GM15510 (cell line): Measurements from ENCODE around the gene NCBP1.
A peak's percentile ranks its signal among the peaks of the same experiment; 100 is the strongest.

Experiments used
- POLR2A ChIP-seq: IDR thresholded peaks from 3 replicates; pipeline ENCODE4 v1.6.1; 2011; ENCODE audit warnings: borderline replicate concordance; ENCODE audit not compliant: insufficient read length; ENCODE audit errors: extremely low read depth

Gene NCBP1, protein sequence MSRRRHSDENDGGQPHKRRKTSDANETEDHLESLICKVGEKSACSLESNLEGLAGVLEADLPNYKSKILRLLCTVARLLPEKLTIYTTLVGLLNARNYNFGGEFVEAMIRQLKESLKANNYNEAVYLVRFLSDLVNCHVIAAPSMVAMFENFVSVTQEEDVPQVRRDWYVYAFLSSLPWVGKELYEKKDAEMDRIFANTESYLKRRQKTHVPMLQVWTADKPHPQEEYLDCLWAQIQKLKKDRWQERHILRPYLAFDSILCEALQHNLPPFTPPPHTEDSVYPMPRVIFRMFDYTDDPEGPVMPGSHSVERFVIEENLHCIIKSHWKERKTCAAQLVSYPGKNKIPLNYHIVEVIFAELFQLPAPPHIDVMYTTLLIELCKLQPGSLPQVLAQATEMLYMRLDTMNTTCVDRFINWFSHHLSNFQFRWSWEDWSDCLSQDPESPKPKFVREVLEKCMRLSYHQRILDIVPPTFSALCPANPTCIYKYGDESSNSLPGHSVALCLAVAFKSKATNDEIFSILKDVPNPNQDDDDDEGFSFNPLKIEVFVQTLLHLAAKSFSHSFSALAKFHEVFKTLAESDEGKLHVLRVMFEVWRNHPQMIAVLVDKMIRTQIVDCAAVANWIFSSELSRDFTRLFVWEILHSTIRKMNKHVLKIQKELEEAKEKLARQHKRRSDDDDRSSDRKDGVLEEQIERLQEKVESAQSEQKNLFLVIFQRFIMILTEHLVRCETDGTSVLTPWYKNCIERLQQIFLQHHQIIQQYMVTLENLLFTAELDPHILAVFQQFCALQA

DNA sequence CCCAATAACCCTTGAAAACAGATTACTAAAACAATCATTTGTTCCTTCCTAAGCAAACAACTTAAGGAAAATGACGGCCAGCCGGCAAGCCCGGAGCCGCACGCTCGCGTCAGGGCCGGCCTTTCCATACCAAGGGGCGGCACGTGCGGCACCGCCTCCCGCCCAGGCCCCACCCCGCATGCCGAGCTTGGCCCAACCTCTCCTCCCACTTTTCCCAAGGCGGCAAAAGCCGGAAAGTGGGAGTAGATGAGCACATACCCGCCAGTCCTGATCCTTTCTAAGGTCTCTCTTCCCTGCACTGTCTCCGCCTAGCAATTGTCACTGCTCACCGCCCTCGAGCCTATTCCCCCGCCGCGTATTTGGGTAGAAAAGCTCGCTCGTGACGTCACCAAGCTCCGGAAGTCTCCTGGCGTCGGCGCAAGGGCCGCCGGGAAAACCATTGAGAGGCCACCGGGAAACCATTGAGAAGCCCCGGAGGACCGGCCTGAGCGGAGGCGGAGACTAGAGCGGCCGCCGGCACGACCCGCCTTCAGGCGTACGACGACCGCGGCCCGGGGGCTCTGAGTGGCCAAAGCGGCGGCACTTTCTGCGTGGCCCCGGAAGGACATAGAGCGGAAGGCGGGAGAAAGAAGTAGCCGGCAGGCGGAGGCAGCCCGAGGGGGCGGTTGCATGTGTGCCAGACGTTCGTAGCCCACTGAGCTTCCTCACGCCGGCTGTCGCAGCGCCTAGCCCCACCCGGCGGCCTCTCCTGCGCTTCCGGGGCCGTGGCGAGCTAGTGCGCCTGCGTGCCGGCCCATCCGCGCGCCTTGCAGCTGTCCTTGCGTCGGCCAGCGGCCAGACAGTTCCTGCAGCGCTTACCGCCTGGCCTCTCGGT lies at the start of gene NCBP1, which contains the start of gene TSTD2:
TSS of gene NCBP1 (plus strand) at position 837 of the 874 bp plus-strand sequence. CDS start 61 bp downstream, outside the sequence.
TSS of gene TSTD2 (minus strand) at position 384 of the 874 bp plus-strand sequence. CDS start 5,806 bp downstream, outside the sequence.
- TF ChIP-seq POLR2A, result peak; percentile 93

DNA sequence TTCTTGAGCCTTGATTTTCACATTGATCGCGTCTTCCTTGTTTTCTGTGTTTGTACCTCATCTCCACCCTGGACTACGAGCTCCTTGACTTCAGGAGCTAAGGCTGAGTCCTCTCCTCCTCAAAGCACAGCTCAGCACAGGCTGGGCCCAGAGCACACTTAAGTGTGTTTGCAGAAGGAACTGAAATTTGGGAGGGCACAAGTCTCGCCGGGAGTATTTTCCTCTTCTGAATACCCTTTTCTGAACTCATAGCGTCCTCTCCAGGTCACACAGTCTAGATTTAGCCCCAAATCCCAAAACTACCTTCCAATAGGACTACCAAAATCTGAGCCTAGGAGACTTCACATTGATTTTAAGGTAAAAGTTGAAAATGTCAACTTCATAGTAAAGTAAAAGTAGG lies 42.1 kb upstream of the NCBP1 start:
- TF ChIP-seq POLR2A, result no peak

DNA sequence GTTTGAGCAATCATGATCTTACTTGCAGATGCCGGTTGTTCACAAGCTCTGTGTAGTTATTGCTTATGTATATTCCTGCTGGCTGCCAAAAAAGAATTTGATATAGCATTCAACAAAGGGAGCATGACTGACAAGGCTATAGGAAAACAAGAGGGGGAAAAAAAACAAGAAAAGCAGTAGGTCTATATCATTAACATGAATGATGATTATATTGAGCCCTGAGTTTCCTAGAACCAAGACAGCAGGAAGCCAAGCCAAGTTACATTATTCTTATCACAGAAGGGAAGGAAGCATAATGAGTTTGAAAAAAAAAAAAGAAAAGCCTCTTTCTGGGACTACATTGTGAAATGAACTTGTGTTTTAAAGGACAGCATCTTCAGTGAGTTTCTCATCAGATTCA lies 41.5 kb upstream of the NCBP1 start:
- TF ChIP-seq POLR2A, result no peak

DNA sequence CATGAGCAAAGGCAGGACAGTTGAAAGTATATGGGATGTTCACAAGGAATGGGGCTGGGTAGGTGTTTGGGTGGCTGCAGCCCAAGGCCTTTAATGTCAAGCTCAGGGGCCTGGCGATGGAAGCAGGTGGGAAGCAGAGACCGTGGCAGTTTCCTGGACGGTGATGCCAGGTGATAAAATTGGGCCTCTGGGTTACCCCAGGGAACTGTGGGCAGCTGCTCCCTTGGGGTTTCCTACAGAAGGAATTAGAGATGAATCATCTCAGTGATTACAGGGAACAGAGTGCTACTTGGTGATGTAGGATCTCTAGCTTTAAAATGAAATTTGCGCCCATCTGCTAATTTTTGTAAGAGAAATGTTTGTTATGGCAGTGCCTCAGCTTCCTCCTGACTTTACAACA lies 39.7 kb upstream of the NCBP1 start:
- no peak for TF ChIP-seq POLR2A

DNA sequence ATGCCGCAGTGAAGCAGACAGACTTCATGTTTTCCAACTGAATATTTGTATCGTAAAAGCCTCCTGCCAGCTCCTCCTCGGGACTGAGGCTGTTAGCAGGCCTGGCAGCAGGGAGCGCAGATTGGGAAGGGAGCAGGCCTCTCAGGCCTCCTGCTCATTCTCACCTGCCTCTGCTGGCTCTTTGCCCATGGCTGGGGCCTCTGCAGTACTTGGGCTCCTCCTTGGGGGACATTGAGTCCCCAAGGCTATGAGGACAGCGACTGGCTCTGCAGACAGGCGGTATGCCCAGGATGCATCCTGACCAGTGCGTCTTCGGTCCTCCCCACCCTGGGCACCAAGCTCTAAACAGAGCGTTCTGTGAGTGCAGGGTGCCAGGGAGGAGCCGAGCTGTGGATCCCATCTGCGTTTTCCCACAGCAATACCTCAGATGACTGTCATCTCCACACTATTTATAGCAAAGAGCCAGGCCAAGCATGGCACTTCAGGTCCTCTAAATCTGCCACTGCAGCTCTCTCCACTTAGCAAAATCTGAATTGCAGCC lies 39.2 kb upstream of the NCBP1 start:
- TF ChIP-seq POLR2A, result no peak

DNA sequence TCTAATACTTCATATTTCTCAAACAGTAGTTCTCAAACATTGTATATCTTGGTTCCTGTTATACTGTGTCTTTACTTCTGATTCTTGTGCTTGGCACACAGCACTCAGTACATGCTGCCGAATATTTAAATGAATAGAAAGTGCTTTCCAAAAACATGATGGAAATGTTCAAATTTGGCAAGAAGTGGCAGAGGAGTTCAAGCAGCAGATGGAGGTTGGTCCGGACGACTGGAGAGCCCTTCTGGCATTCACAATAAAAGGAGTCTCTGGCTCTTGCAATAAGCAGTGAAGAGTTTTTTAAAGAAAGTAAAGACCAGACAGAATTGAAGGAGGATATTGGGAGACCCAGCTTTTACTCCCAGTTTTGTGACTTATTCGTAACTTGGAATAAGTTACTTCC lies 36.7 kb upstream of the NCBP1 start:
- no peak for TF ChIP-seq POLR2A

DNA sequence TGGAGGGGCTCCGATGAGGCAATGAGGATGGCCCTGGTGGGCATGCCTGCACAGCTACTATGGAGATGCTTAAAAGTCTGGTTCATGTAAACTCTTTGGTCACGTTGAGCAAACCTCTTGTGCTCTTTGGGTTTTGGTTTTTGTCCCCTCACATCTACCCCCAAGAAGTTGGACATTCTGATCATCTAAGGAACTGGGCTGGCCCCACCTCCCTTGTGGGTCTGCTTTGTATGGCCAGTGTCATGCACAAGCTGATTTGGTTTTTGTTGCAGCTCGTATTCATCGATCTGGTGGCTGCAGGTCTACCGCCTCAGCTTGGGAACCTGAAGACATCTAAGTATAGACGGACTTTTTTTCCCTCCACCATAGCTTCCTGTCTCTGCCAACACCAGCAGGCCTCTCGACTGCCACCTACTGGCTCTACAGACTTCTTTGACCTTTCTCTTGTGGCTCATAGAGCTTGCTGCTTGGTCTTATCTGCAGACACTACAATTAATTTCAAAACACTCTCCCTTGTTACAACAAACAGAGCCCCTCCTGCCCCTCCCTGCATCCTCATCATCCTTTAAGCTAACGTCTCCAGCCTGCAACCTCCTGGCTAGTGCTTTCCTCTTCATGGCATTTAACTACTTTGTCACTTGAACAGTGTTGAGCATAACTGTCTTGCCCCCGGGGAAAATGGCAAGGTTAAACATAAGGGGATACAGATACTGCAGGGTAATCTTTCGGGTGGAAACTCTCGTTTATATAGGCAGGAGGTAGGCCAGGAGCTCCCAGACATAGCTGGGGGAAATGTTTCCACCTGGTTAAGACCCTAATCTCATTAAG lies 34.9 kb upstream of the NCBP1 start:
- no peak for TF ChIP-seq POLR2A

DNA sequence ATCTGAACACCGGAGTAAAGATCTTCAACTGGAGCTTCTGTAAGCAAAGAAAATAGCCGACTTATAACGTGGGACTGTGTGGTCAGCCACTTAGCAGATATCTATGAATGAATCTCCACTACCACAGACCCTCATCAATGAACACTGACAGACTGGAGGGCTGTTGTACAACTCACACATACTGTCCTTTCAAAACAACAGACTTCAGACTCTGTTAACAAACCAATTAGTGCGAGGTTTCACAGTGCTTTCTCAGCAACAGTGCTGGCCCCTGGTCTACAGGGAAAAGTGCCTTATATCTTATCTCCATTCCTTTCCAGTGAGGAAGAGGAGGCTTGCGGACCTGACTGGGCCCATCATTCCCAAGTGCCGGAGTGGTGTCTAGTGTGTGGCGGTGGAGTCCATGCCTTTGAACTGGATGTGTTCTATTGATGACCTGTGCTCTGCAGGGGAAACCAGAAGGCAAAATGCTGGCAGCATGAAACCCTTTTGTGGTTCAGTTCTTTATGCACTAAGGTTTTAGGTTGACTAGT lies 34.2 kb upstream of the NCBP1 start:
- TF ChIP-seq POLR2A, result no peak

DNA sequence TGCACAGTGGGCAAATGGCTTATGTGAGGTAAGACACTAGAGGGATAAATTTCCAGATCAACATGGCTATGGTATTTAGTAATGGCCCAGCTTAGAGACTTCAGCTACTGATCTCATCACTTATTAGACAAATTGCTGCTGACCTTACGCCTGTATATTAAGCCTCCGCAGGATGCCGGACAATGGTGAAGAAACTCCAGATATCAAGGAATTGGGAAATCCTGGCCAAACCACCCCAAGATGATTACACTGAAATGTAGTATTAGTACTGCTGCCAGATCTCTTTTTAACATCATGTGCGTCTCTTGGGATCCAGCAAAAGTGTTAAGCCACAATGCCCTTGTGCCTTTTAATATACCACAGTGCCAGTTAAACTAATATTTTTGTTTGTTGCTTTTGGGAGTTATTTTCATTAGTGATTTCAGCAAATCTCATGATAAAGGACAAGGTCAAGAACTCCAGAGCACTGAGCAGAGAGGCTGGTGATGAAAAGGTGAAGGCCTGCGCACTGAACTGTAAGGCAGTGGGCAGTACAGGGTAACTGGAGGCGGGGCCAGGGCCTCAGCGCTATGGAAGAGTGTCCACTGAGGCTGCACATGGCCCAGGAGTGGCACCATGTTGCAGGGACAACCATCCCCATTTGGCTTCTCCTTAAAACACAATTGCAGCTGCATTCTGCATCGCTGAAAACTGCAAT lies 32.9 kb upstream of the NCBP1 start:
- TF ChIP-seq POLR2A, result no peak

DNA sequence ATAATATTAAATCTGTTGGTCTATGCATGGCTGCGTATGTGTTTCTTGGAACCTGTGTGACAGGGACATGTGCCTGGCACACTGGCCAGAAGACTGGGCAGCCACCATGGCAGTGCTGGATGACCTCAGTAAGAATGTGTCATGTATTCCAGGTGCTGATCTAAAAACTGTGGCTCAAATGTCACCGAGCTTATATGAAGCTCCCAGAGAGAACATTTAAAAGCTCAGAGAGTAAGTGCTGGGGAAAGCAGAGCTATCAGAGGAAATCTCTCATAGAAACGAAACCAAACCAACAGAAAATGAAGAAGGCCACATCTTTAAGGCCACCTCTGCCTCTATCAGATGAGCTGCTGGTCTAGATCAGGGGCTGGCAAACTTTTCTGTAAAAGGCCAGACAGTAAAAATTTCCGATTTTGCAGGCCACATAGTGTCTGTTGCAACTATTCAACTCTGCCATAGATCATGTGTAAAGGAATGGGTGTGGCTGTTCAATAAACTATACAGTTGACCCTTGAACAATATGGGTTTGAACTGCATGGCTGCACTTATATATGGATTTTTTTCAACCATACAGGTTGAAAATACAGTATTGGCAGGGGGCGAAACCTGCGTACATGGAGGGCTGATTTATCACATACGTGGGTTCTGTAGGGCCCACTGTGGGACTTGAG lies 32.3 kb upstream of the NCBP1 start:
- TF ChIP-seq POLR2A, result no peak

DNA sequence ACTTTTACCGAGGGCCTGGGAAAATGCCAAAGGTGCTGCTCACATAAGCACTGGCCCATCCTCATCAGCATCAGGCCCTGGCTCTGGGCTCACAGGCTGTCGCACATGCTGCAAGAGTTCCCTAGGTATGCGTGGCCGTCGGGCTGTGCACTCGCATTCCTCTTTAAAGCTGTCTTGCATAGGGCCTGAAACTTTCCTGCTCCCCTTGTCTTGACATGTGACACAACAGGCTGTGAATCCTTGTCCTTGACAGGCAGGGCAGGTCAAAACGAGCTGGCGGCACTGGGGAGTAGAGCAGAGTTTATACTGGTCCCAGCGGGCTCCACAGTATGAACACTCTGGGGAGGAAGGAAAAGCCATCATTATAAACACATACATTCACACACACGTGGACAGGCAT lies 31.2 kb upstream of the NCBP1 start:
- no peak for TF ChIP-seq POLR2A

DNA sequence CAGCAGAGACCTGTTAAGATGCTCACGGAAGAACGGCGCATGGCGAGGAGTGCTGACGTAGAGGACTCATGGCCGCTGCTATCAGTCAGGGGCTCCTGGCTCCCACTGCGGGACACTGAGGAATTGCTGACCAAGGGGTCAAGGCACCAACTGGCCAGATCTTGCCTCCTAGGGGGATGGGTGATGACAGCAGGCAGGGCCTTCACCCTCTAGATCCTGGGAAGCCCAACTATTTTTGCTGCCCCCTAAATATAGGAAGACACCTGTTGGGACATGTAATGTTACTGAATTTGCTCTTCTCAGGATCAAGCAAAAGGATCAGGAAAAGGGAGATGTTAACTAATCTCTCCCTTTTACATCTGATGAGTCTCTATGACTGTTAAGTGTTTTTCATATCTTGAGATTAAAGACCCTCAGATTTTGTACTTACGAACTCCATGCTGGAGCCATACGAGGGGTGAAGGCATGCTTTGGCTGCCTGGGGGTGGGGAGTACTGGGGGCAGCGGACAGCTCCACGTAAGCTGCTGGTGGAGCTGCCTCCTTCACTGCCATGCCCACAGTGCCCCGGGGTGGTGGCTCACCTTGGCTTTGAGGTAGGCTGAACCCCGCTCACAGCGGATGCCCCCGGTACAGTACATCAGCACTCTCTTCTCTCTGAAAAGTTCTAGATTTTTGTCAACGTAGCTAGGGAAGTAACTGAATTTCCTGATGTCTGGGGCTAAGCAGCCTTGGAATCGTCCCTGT lies 28.5 kb upstream of the NCBP1 start:
- no peak for TF ChIP-seq POLR2A

DNA sequence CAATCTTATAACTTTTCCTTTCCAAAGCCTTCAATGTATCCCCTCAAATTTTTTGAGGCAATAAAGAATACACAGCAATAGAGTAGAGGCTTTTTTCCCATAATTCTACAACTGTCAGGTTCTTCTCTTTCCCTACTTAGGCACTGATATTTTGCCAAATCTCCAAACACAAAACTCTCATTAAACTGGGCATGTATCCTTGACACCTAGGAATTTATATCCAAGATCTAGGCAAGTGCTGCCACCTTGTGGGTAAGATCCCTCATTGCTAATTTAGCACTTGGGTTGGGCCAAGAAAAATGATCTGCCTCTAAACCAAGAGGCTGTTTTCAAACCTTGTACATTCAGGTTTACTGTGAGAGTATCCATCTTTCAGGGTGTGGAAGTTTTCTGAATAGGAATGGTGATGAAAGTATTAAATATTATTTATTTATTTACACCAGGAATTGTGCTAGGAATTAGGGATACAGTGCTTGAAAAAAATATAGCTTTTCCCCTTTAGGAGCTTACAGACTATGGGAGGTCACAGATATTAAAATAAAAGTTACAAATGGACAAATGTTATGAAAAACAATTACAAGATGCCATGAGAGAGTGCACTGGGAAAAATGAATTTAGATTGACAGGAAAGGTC lies 18.1 kb upstream of the NCBP1 start:
- no peak for TF ChIP-seq POLR2A
